Activated T-cell treated with anti-CD3 and anti-CD28 coated beads, Interleukin-2, amount 50 U/mL, for 72 hours (primary cell): ENCODE results near the gene PLEKHG5. TPM values are rescaled to one million over a fixed set of nuclear protein-coding genes. Genes with fewer than 3 reads are reported as not detected.
A peak's percentile ranks its signal among the peaks of the same experiment; 100 is the strongest.

Experiments used
- ATAC-seq, 2 donors: fragments of 150-1000 bp; cut with Tn5 transposase; replicated peaks in 1 of 2; 2 replicates each; pipeline ENCODE4 v1.10.0; 2021; ENCODE audit warnings: moderate library complexity in 2 of 2, mild to moderate bottlenecking in 1 of 2
- DNase-seq, 2 donors: peaks; one replicate each; pipeline ENCODE4 v3.0.0; 2021 to 2022; ENCODE audit warnings: mixed read lengths in 1 of 2
- H3K27ac Mint-ChIP-seq: one replicate; pipeline ENCODE4 v1.8.0; 2022; ENCODE audit warnings: mild to moderate bottlenecking, moderate library complexity, mixed read lengths
- H3K27me3 Mint-ChIP-seq: one replicate; pipeline ENCODE4 v1.8.0; 2022; ENCODE audit warnings: low read depth, mixed read lengths
- H3K36me3 Mint-ChIP-seq, 2 donors: one replicate each; pipeline ENCODE4 v1.8.0; 2022; ENCODE audit warnings: mixed read lengths in 2 of 2, mild to moderate bottlenecking in 1 of 2; ENCODE audit not compliant: insufficient read depth in 2 of 2
- H3K4me1 Mint-ChIP-seq: one replicate; pipeline ENCODE4 v1.8.0; 2022; ENCODE audit warnings: low read depth, mixed read lengths
- H3K4me3 Mint-ChIP-seq, 2 donors: one replicate each; pipeline ENCODE4 v1.8.0; 2022; ENCODE audit warnings: mild to moderate bottlenecking in 2 of 2, mixed read lengths in 2 of 2, moderate library complexity in 2 of 2
- H3K9me3 Mint-ChIP-seq, 2 donors: one replicate each; pipeline ENCODE4 v1.8.0; 2022; ENCODE audit warnings: mixed read lengths in 2 of 2
- total RNA-seq, 2 donors: library from RNA; stranded (reverse); gene quantifications; one replicate each; pipeline ENCODE4 v1.2.3, GENCODE V29; 2022

Gene PLEKHG5
- total RNA-seq, 2 donors from 2014 or later, result 2.6 to 3.2 TPM

DNA sequence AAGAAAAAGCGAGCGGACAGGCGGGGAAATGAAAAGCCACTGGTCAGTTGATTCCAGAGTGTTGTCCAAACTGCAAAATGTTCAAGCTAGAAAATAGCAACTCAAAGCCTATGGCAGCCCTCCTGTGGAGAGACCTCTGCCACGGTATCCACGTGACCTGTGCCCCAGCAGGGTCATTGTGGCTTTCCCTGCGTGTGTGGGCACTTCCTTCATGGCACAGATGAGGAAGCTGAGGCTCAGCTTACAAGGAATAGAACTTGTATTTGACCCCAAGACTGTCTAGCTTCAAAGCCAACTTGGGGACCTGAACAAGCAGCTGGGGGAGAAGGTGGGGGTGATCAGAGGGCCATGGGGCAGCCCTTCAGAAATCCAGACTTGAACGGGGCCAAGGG is 15.6 kb upstream of the PLEKHG5 start:
- DNase-seq (no peak), ATAC-seq (no peak)
- Mint-ChIP-seq H3K4me3 (no peak overlapping the region), H3K9me3 (no peaks in the 10 kb centered on the region), H3K36me3 (no peaks in the 10 kb centered on the region), H3K27ac (no peak overlapping the region), H3K27me3 (no peaks in the 10 kb centered on the region), H3K4me1 (no peaks in the 10 kb centered on the region)

- Mint-ChIP-seq H3K9me3 (no peaks in the 10 kb centered on the region), H3K27ac (no peak overlapping the region), H3K4me1 (no peaks in the 10 kb centered on the region), H3K27me3 (no peaks in the 10 kb centered on the region), H3K36me3 (no peaks in the 10 kb centered on the region), H3K4me3 (no peak overlapping the region)
- no peak for ATAC-seq
- no peak for DNase-seq
These were observed 15.0 kb upstream of the PLEKHG5 start for GRCh38 chr1:6506210-6507036.

GRCh38 chr1:6505367-6506209 is 14.1 kb upstream of the PLEKHG5 start:
- H3K4me3 Mint-ChIP-seq, result no peak overlapping the region
- H3K36me3 Mint-ChIP-seq, result no peaks in the 10 kb centered on the region
- ATAC-seq (no peak), DNase-seq (no peak)
- H3K9me3 Mint-ChIP-seq, result no peaks in the 10 kb centered on the region
- no peak overlapping the region for H3K27ac Mint-ChIP-seq
- H3K27me3 Mint-ChIP-seq, result no peaks in the 10 kb centered on the region
- H3K4me1 Mint-ChIP-seq, result no peaks in the 10 kb centered on the region

GRCh38 chr1:6504887-6505286 is 13.4 kb upstream of the PLEKHG5 start:
- H3K36me3 Mint-ChIP-seq, result no peaks in the 10 kb centered on the region
- ATAC-seq (no peak), DNase-seq (no peak)
- H3K4me3 Mint-ChIP-seq, result no peak overlapping the region
- no peak overlapping the region for H3K27ac Mint-ChIP-seq
- no peaks in the 10 kb centered on the region for H3K27me3 Mint-ChIP-seq
- H3K4me1 Mint-ChIP-seq, result no peaks in the 10 kb centered on the region
- H3K9me3 Mint-ChIP-seq, result no peaks in the 10 kb centered on the region

DNA sequence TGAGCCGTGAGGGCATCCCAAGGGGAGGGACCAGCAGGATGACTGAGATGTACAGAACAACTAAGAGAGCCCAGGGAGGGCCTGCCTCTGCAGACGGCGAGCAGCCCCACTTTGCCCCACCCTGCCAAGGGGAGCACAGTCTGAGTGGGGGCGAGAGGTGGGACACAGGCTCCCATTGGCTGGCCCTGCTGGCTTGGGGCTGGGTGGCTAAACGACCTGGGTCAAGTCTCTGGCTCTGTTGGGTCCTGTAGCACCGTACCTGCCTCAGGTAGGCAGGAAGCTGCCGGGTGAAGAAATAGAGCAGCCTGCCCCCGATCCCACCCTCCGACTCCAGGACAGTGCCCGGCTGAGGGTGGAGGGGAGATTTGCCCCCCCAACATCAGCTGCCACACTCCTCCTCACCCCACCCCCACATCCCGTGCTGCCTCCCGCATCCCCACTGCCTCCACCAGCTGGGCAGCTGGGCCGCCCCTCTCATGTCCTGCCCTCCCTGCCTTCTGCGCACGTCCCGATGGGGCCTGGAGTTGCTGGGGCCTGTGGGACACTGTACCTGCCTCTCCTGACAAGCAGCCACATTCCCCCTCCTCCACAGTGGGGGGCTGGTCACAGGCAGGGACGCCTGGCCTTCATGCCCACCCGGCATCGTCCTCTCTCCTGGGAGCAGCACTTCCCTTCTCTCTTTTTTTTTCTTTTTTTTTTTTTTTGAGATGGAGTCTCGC is 12.6 kb upstream of the PLEKHG5 start:
- Mint-ChIP-seq H3K4me1 (no peaks in the 10 kb centered on the region), H3K27ac (no peak overlapping the region), H3K9me3 (no peaks in the 10 kb centered on the region), H3K27me3 (no peaks in the 10 kb centered on the region), H3K4me3 (no peak overlapping the region), H3K36me3 (no peaks in the 10 kb centered on the region)
- no peak for ATAC-seq
- no peak for DNase-seq

DNA sequence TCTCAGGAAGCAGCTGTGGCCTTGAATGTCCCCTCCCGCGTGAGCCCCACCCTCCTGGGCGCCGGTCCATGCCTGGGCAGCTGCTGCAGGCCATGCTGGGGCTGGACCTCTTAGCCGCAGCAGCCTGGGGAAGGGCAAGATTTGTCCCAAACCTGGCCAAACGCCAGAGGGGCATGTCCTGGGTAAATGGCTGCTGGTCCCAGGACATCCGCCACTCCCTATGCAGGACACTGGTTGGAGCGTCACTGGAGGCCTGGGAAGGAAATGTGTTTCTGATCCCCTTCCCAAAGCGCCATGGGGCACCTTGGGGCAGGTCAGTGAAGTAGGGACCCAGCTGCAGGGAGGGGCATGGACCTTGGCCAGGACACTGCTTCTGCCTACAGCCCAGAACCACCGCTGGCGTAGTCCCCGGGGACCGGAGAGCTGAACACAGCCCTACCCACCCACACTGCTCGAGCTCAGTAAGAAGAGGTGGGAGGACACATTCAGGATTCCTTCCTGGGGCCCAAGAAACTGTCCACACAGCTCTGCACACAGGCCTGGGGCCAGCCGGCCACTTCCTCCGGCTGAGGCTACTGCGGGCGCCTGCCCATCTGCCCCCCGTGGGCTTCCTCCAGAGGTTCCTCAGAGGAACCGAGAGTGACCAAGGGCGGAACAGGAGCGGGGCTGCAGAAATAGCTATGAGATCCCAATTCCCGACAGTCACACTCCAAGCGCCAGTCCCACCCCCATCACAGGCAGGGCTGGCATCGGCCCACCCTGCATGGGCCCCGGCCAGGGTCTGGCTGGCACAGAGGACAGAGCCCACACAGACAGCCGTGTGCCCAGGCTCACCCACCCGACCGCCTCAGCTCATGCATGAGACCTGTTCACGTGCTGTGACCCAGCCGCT is 10.8 kb upstream of the PLEKHG5 start:
- no peaks in the 10 kb centered on the region for H3K27me3 Mint-ChIP-seq
- peaks cover 5% of the 10 kb centered on the region for H3K4me1 Mint-ChIP-seq
- no peaks in the 10 kb centered on the region for H3K36me3 Mint-ChIP-seq
- H3K9me3 Mint-ChIP-seq, result no peaks in the 10 kb centered on the region
- no peak overlapping the region for H3K4me3 Mint-ChIP-seq
- no peak overlapping the region for H3K27ac Mint-ChIP-seq
- ATAC-seq (no peak), DNase-seq (no peak)

- no peak overlapping the region for H3K27ac Mint-ChIP-seq
- no peaks in the 10 kb centered on the region for H3K27me3 Mint-ChIP-seq
- H3K4me3 Mint-ChIP-seq, result no peak overlapping the region
- H3K9me3 Mint-ChIP-seq, result no peaks in the 10 kb centered on the region
- H3K4me1 Mint-ChIP-seq, result peaks cover 5% of the 10 kb centered on the region
- no peaks in the 10 kb centered on the region for H3K36me3 Mint-ChIP-seq
- DNase-seq (no peak), ATAC-seq (no peak)
These were observed 9.9 kb upstream of the PLEKHG5 start for GRCh38 chr1:6501279-6501813.

DNA sequence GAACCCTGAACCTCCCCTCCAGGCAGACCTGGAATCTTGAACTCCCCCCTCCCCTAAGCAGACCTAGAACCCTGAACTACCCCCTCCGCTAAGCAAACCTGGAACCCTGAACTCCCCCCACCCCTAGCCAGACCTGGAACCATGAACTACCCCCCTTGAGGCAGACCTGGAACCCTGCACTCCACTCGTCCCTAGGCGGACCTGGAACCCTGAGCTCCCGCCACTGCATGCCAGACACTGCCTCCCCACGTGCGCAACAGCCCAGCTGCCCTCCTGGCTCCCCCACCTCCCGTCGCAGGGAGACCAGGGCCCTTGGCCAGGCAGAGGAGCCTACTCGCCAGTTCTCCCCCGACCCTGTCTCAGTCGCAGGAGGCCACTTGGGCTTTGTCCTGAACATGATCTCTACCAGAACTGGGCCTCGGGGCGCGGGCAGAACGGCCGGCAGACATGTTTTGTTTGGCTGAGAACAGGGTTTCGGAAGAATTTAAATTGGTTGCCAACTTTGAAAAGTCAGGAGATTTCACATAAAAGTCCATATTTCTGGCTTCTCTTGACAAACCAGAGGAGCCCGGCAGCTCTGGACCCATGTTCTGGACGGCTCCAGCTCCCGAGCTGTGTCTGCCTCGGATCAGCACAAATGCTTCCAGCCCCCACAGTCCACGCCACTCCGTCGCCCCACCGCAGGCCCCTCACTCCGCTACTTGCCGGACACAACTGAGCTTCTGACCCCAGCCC is 9.2 kb upstream of the PLEKHG5 start:
- Mint-ChIP-seq H3K9me3 (no peaks in the 10 kb centered on the region), H3K4me1 (peaks cover 5% of the 10 kb centered on the region), H3K4me3 (no peak overlapping the region), H3K27me3 (no peaks in the 10 kb centered on the region), H3K27ac (no peak overlapping the region), H3K36me3 (no peaks in the 10 kb centered on the region)
- ATAC-seq, result no peak
- no peak for DNase-seq

DNA sequence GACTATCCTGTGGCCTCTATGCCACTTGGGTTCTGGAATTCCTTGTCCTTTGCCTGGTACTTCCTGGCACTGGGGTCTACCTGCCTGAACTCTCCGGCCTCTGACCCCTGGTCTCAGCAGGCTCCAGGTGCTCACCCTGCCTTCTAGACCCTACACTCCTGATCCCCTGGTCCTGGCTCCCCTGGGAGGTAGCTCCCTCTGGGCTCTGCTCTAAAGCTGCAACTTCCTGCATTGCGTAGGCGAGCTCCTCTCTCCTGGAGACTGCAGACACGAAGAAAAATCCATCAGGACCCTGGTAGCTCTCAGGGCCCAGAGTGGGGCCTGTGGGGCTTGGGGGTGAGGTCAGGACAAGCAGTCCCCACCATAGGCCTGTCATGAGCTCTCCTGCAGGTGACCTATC is 7.8 kb upstream of the PLEKHG5 start:
- H3K36me3 Mint-ChIP-seq, result no peaks in the 10 kb centered on the region
- peaks cover 5% of the 10 kb centered on the region for H3K4me1 Mint-ChIP-seq
- no peak overlapping the region for H3K27ac Mint-ChIP-seq
- no peaks in the 10 kb centered on the region for H3K27me3 Mint-ChIP-seq
- DNase-seq (no peak), ATAC-seq (no peak)
- peak overlapping the region in 1 of 2 donors; percentile 19 for H3K4me3 Mint-ChIP-seq
- no peaks in the 10 kb centered on the region for H3K9me3 Mint-ChIP-seq

- DNase-seq (no peak), ATAC-seq (no peak)
- Mint-ChIP-seq H3K27me3 (no peaks in the 10 kb centered on the region), H3K9me3 (no peaks in the 10 kb centered on the region), H3K4me3 (no peak overlapping the region), H3K27ac (no peak overlapping the region), H3K4me1 (peaks cover 5% of the 10 kb centered on the region), H3K36me3 (no peaks in the 10 kb centered on the region)
These were observed 7.2 kb upstream of the PLEKHG5 start for GRCh38 chr1:6498576-6499111.

DNA sequence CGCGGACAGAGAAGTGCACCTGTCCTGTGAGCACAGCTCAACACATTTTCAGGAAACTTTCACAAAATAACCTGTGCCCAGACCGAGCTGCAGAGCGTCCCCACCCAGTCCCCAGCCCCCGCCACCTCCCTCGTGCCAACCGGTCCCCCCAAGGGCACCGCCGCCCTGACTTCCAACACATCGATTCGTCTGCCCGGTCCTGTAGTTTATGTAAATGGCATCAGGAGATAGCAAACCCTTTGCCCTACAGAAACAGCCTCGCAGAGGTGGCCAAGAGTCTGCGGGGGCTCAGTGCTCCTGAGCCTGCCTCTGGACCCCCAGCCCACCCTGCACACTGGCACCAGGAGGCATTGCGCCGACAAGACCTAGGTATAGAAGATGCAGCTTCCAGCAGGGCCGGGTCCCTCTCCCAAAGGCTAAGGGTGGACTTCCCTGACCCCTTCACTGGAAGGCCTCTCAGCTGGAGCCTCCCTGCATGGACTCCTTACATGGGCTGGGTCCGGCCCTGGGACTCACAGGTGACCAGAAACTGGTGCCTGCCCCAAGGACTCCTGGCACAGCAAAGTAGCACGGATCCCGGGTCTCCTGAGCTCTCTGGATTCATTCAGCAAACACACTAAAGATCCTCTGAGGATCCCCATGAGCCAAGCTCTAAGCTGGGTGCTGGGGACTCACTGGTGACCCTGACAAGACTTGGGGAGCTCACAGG is 6.6 kb upstream of the PLEKHG5 start:
- peak overlapping the region; percentile 71 for H3K4me3 Mint-ChIP-seq
- H3K36me3 Mint-ChIP-seq, result no peaks in the 10 kb centered on the region
- H3K9me3 Mint-ChIP-seq, result no peaks in the 10 kb centered on the region
- DNase-seq (no peak), ATAC-seq (no peak)
- no peak overlapping the region for H3K27ac Mint-ChIP-seq
- H3K27me3 Mint-ChIP-seq, result no peaks in the 10 kb centered on the region
- peaks cover 5% of the 10 kb centered on the region for H3K4me1 Mint-ChIP-seq
